ENCODE measurements around the gene MEGF11.

Gene MEGF11

DNA sequence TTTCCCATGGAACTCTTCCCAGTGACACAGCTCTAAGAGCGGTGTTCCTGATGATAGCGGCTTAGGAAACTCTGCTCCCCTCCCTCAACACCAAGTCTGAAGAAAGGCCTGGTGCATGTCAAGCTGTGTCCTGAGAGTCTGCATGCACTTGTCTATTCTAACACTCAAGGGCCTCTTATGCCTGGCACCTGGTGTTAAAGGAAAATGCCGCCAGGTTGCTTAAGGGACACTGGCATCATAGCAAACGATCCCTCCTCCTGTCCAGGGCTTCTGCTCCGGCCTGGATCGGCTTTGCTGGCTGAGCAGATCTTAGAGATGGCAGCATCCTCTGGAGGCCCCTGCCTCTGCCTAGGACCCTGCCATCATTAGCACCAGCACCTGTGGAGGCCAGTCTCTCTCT, 121.7 kb downstream of the MEGF11 start:
- no peak for TF ChIP-seq CTCF (IDR thresholded peaks at IDR 0.05; ENCODE audit: low read depth, low read length, missing control alignments)
- no peak for DNase-seq (ENCODE audit: low read depth)
- H3K4me3 ChIP-seq (ENCODE audit: low read depth, low read length): no peak overlapping the region

GRCh38 chr15:66131200-66131599, 122.3 kb downstream of the MEGF11 start:
- no peak for DNase-seq (ENCODE audit: low read depth)
- TF ChIP-seq CTCF (IDR thresholded peaks at IDR 0.05; ENCODE audit: low read depth, low read length, missing control alignments): no peak
- no peak overlapping the region for H3K4me3 ChIP-seq (ENCODE audit: low read depth, low read length)

- no peak for TF ChIP-seq CTCF (IDR thresholded peaks at IDR 0.05; ENCODE audit: low read depth, low read length, missing control alignments)
- no peak overlapping the region for H3K4me3 ChIP-seq (ENCODE audit: low read depth, low read length)
- no peak for DNase-seq (ENCODE audit: low read depth)
These were observed 123.0 kb downstream of the MEGF11 start for GRCh38 chr15:66130496-66131034.

GRCh38 chr15:66129586-66129985, 124.0 kb downstream of the MEGF11 start:
- DNase-seq (ENCODE audit: low read depth): no peak
- no peak for TF ChIP-seq CTCF (IDR thresholded peaks at IDR 0.05; ENCODE audit: low read depth, low read length, missing control alignments)
- no peak overlapping the region for H3K4me3 ChIP-seq (ENCODE audit: low read depth, low read length)

DNA sequence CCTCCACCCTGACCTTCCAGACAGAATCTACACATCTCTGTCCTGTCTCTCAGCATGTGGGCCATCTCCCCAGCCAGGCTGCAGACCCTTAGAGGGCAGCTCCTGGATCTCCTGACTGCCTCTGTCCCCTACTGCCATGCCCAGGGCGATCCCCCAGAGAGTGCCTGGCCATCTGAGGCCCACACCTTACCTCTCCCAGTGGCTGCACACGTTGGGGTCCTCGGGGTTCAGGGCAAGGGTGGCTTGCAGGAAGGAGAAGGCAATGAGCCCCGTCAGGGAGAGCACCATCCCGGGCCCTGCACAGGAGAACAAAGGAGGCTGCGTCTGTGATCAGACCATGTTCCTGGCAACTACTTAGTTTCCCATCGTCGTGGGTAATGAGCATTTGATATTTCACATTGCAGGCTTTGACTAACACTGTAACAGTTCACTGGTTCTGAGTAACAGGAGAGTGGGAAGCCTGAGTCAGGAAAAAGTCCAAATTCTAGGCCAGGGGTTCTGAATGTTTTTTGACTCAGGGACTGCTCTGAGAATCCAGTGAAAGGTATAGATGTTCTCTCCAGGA, 125.4 kb downstream of the MEGF11 start:
- DNase-seq (ENCODE audit: low read depth): no peak
- H3K4me3 ChIP-seq (ENCODE audit: low read depth, low read length): no peak overlapping the region
- no peak for TF ChIP-seq CTCF (IDR thresholded peaks at IDR 0.05; ENCODE audit: low read depth, low read length, missing control alignments)

DNA sequence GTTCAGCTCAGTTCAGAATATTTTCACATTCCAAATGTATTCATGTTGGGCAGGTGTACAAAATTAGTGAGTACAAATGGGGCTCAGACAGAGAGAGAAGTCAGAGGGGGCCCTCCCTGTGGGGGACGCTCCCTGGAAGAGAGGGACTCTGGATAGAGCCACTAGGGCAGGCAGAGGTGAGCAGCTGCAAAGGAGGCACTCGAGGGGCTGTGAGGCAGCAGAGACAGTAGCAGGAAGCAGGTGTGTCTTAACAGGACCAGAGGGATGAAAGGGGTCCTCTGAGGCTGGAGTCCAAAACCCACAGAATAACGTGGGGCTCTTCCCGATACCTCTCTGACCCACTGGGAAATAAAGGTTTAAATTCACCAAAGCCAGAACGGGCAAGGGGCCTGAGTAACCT, 127.1 kb downstream of the MEGF11 start:
- TF ChIP-seq CTCF (IDR thresholded peaks at IDR 0.05; ENCODE audit: low read depth, low read length, missing control alignments): no peak
- DNase-seq (ENCODE audit: low read depth): no peak
- H3K4me3 ChIP-seq (ENCODE audit: low read depth, low read length): no peak overlapping the region

- no peak for DNase-seq (ENCODE audit: low read depth)
- H3K4me3 ChIP-seq (ENCODE audit: low read depth, low read length): no peak overlapping the region
- no peak for TF ChIP-seq CTCF (IDR thresholded peaks at IDR 0.05; ENCODE audit: low read depth, low read length, missing control alignments)
These were observed 127.5 kb downstream of the MEGF11 start for GRCh38 chr15:66126031-66126441.
